ENCODE results near the gene HOXD8. TPM values are rescaled to one million over a fixed set of nuclear protein-coding genes. Genes with fewer than 3 reads are reported as not detected.

HOXD8 gene
- total and polyA plus RNA-seq, 2 of the 8 experiments (the other 6 are each of a cell fraction or from before 2014, with no cell fraction given) = not detected

- TF ChIP-seq SP1 (IDR thresholded peaks at IDR 0.05; ENCODE audit: low read depth, low read length) = no peak
- TF ChIP-seq RNF2 (IDR thresholded peaks at IDR 0.05; ENCODE audit: borderline replicate concordance, low read depth, low read length, missing control alignments, poor library complexity, severe bottlenecking) = peak; percentile 77
- no peak for TF ChIP-seq HDAC6 (IDR thresholded peaks at IDR 0.05; ENCODE audit: low read depth, low read length)
- no peak for TF ChIP-seq TBP (IDR thresholded peaks at IDR 0.05; ENCODE audit: low read depth, low read length)
- peak; percentile 94 for TF ChIP-seq SUZ12 (IDR thresholded peaks at IDR 0.05; ENCODE audit: low read length)
- no peak for TF ChIP-seq CEBPB (IDR thresholded peaks at IDR 0.05; ENCODE audit: low read depth, low read length)
- TF ChIP-seq E2F6 (IDR thresholded peaks at IDR 0.05) = no peak
- TF ChIP-seq CTBP2 (IDR thresholded peaks at IDR 0.05; ENCODE audit: borderline replicate concordance, insufficient read depth, insufficient read length, low read length) = peak; percentile 84
- TF ChIP-seq CBX5 (IDR thresholded peaks at IDR 0.05; ENCODE audit: low read depth, low read length) = no peak
- TF ChIP-seq ASH2L (IDR thresholded peaks at IDR 0.05; ENCODE audit: low read length) = no peak
- TF ChIP-seq EP300 (IDR thresholded peaks at IDR 0.05; ENCODE audit: borderline replicate concordance in 1 of 2, low read depth in 2 of 2, low read length in 2 of 2) = no peak
- no peak for TF ChIP-seq TEAD4 (IDR thresholded peaks at IDR 0.05; ENCODE audit: low read depth, low read length)
- peak; percentile 89 for TF ChIP-seq EZH2 (IDR thresholded peaks at IDR 0.05; ENCODE audit: low read depth, low read length, severe bottlenecking)
- no peak for TF ChIP-seq CHD1 (IDR thresholded peaks at IDR 0.05; ENCODE audit: low read depth, low read length)
- TF ChIP-seq BCL11A (IDR thresholded peaks at IDR 0.05; ENCODE audit: low read depth in 2 of 2, low read length in 2 of 2) = no peak
- TF ChIP-seq SIRT6 (IDR thresholded peaks at IDR 0.05; ENCODE audit: low read length) = no peak
- TF ChIP-seq MAX (IDR thresholded peaks at IDR 0.05) = no peak
These were observed 8.1 kb upstream of the HOXD8 start (continued) for GRCh38 chr2:176121190-176122051.
